ENCODE results near the gene ANTXR1.
"Not testable (repeated sequence)": the region's sequence is repeated elsewhere in the genome, so short reads cannot be mapped to it uniquely, and the experiment has no call there.

DNA sequence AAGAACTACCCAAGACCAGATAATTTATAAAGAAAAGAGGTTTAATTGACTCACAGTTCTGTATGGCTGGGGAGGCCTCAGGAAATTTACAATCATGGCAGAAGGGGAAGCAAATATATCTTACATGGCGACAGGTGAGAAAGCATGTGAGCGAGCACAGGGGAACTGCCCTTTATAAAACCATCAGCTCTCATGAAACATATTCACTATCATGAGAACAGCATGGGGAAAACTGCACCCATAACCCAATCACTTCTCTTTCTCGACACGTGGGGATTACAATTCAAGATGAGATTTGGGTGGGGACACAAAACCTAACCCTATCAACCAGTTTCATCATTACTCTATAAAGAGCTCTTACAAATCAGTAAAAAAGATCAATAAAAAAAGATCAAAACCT is 222.9 kb downstream of the ANTXR1 start:
- not testable (repeated sequence) for TF ChIP-seq CTCF (conservative IDR thresholded peaks at IDR 0.05); EZH2 (IDR thresholded peaks at IDR 0.05; ENCODE audit: low read depth)
